ENCODE measurements around the gene ADH4. TPM values are rescaled to one million over a fixed set of nuclear protein-coding genes. Genes with fewer than 3 reads are reported as not detected.

Gene ADH4
- total RNA-seq, 1 experiment from 2014 or later, result 0.10 TPM

GRCh38 chr4:99165978-99166377, 21.9 kb upstream of the ADH4 start:
- ChIA-PET CTCF (no interaction called here), POLR2A (no interaction called here)
- BruUV-seq (replicated peaks), result no TSS peak
- Histone ChIP-seq H3K36me3 (ENCODE audit: control insufficient read depth, insufficient read depth, low read length) (no peaks in the 10 kb centered on the region), H3K27ac (ENCODE audit: low read length) (no peak overlapping the region), H3K27me3 (ENCODE audit: control insufficient read depth, insufficient read depth, low read length) (no peaks in the 10 kb centered on the region), H3K4me1 (ENCODE audit: control insufficient read depth, insufficient read depth, low read length) (no peaks in the 10 kb centered on the region), H3K9me3 (ENCODE audit: control insufficient read depth, insufficient read depth, low read depth, low read length) (no peaks in the 10 kb centered on the region), H3K4me3 (ENCODE audit: low read depth in 2 of 2, low read length in 2 of 2) (no peak overlapping the region)
- TF ChIP-seq SIN3A (IDR thresholded peaks at IDR 0.05; ENCODE audit: borderline replicate concordance, insufficient read depth, low read depth, low read length) (no peak), REST (IDR thresholded peaks at IDR 0.05; ENCODE audit: insufficient read depth in 1 of 2, low read depth in 2 of 2, low read length in 1 of 2) (no peak), TCF7L2 (IDR thresholded peaks at IDR 0.05; ENCODE audit: low read depth, low read length) (no peak), CTCF (IDR thresholded peaks at IDR 0.05) (no peak), POLR2AphosphoS5 (IDR thresholded peaks at IDR 0.05; ENCODE audit: low read depth, low read length) (no peak)
- intact Hi-C loops (cut with micrococcal nuclease; ENCODE audit: unreplicated experiment) (no loop called here), in situ Hi-C loops (cut with HindIII; ENCODE audit: low pct_unique_long_range_greater_than_20kb, low sequenced_read_pairs) (no loop called here)
- no peak for DNase-seq (ENCODE audit: low read depth, low spot score)
- no peak for ATAC-seq

- H3K9me3 ChIP-seq (ENCODE audit: control insufficient read depth, insufficient read depth, low read depth, low read length), result no peaks in the 10 kb centered on the region
- no peaks in the 10 kb centered on the region for H3K4me1 ChIP-seq (ENCODE audit: control insufficient read depth, insufficient read depth, low read length)
- CTCF ChIA-PET, result no interaction called here
- TF ChIP-seq REST (IDR thresholded peaks at IDR 0.05; ENCODE audit: insufficient read depth in 1 of 2, low read depth in 2 of 2, low read length in 1 of 2), result no peak
- no peak for TF ChIP-seq POLR2AphosphoS5 (IDR thresholded peaks at IDR 0.05; ENCODE audit: low read depth, low read length)
- TF ChIP-seq CTCF (IDR thresholded peaks at IDR 0.05), result no peak
- no peak for TF ChIP-seq SIN3A (IDR thresholded peaks at IDR 0.05; ENCODE audit: borderline replicate concordance, insufficient read depth, low read depth, low read length)
- no peak for TF ChIP-seq TCF7L2 (IDR thresholded peaks at IDR 0.05; ENCODE audit: low read depth, low read length)
- intact Hi-C loops (cut with micrococcal nuclease; ENCODE audit: unreplicated experiment), result no loop called here
- POLR2A ChIA-PET, result no interaction called here
- H3K27ac ChIP-seq (ENCODE audit: low read length), result no peak overlapping the region
- BruUV-seq (replicated peaks), result no TSS peak
- DNase-seq (ENCODE audit: low read depth, low spot score) (no peak), ATAC-seq (no peak)
- H3K4me3 ChIP-seq (ENCODE audit: low read depth in 2 of 2, low read length in 2 of 2), result no peak overlapping the region
- in situ Hi-C loops (cut with HindIII; ENCODE audit: low pct_unique_long_range_greater_than_20kb, low sequenced_read_pairs), result no loop called here
- H3K27me3 ChIP-seq (ENCODE audit: control insufficient read depth, insufficient read depth, low read length), result no peaks in the 10 kb centered on the region
- H3K36me3 ChIP-seq (ENCODE audit: control insufficient read depth, insufficient read depth, low read length), result no peaks in the 10 kb centered on the region
Observed at GRCh38 chr4:99161373-99162099, 17.4 kb upstream of the ADH4 start.
